Nucleus accumbens (tissue), 56 donors: ENCODE results near the gene CBX1.
"Not testable (repeated sequence)": the region's sequence is repeated elsewhere in the genome, so short reads cannot be mapped to it uniquely, and the experiment has no call there.

Experiments used
- DNase-seq, 56 donors: peaks; one replicate each; lab custom pipeline; 2025; lab: John Stamatoyannopoulos, UW

The CBX1 gene

GRCh38 chr17:48081858-48082257 lies 19.4 kb downstream of the CBX1 start:
- no peak for DNase-seq

- not testable (repeated sequence) for DNase-seq
These were observed 24.1 kb downstream of the CBX1 start for GRCh38 chr17:48077152-48077551.

GRCh38 chr17:48074322-48075081 lies 26.8 kb downstream of the CBX1 start:
- peak in 42 of 56 donors; percentile 5 to 90 (median 40) for DNase-seq

- not testable (repeated sequence) for DNase-seq
These were observed 27.6 kb downstream of the CBX1 start for GRCh38 chr17:48073566-48074094.

- not testable (repeated sequence) for DNase-seq
These were observed 28.5 kb downstream of the CBX1 start for GRCh38 chr17:48072811-48073210.

- DNase-seq = no peak
These were observed 29.6 kb downstream of the CBX1 start for GRCh38 chr17:48071654-48072053.

- DNase-seq = no peak
These were observed 31.1 kb downstream of the CBX1 start for GRCh38 chr17:48070195-48070594.

- DNase-seq = no peak
These were observed 32.8 kb downstream of the CBX1 start for GRCh38 chr17:48068491-48068961.

- DNase-seq = not testable (repeated sequence)
These were observed 33.5 kb downstream of the CBX1 start for GRCh38 chr17:48067808-48068207.

GRCh38 chr17:48067245-48067644 lies 34.0 kb downstream of the CBX1 start:
- no peak for DNase-seq

- no peak for DNase-seq
These were observed 34.6 kb downstream of the CBX1 start for GRCh38 chr17:48066656-48067055.

GRCh38 chr17:48066192-48066591 lies 35.1 kb downstream of the CBX1 start:
- no peak for DNase-seq

GRCh38 chr17:48064638-48065037 lies 36.6 kb downstream of the CBX1 start:
- no peak for DNase-seq

GRCh38 chr17:48062273-48062672 lies 39.0 kb downstream of the CBX1 start:
- DNase-seq = no peak

- no peak for DNase-seq
These were observed 41.0 kb downstream of the CBX1 start for GRCh38 chr17:48060249-48060648.

- DNase-seq = no peak
These were observed 42.1 kb downstream of the CBX1 start for GRCh38 chr17:48059125-48059668.

- DNase-seq = no peak
These were observed 42.7 kb downstream of the CBX1 start for GRCh38 chr17:48058393-48059124.

- no peak for DNase-seq
These were observed 43.7 kb downstream of the CBX1 start for GRCh38 chr17:48057626-48058025.

- DNase-seq = no peak
These were observed 44.4 kb downstream of the CBX1 start for GRCh38 chr17:48056879-48057278.

- DNase-seq = no peak
These were observed 45.0 kb downstream of the CBX1 start for GRCh38 chr17:48056246-48056745.
